ENCODE data around the gene SEC16A. TPM values are rescaled to one million over a fixed set of nuclear protein-coding genes. Genes with fewer than 3 reads are reported as not detected.

Gene SEC16A
- polyA plus RNA-seq, 6 donors from 2014 or later: 10.3 to 35.2 (median 20.0) TPM

- DNase-seq (peak; percentile 38), ATAC-seq (ENCODE audit: low read depth in 2 of 2) (peak; percentile 19 to 28)
- Mint-ChIP-seq H3K4me1 (peaks cover 18 to 42% (median 33%) of the 10 kb centered on the region in 3 donors), H3K4me3 (peak overlapping the region; percentile 80 to 94 (median 88)), H3K36me3 (no peaks in the 10 kb centered on the region), H3K9me3 (no peaks in the 10 kb centered on the region), H3K27me3 (no peaks in the 10 kb centered on the region), H3K27ac (peak overlapping the region in 5 of 6 donors; percentile 62 to 94 (median 85))
These were observed 83.4 kb downstream of the SEC16A start for GRCh38 chr9:136399176-136400037.

- Mint-ChIP-seq H3K4me1 (peaks cover 9 to 31% (median 21%) of the 10 kb centered on the region in 3 donors), H3K27ac (peak overlapping the region in 1 of 6 donors; percentile 33), H3K36me3 (no peaks in the 10 kb centered on the region)
These were observed 84.6 kb downstream of the SEC16A start for GRCh38 chr9:136398286-136398685.

GRCh38 chr9:136397643-136398042 is 85.2 kb downstream of the SEC16A start:
- no peaks in the 10 kb centered on the region for H3K36me3 Mint-ChIP-seq
- peak overlapping the region in 1 of 8 donors; percentile 94 for H3K4me3 Mint-ChIP-seq
- H3K9me3 Mint-ChIP-seq: no peaks in the 10 kb centered on the region
- no peak overlapping the region for H3K27ac Mint-ChIP-seq
- ATAC-seq (ENCODE audit: low read depth in 2 of 2): no peak
- no peaks in the 10 kb centered on the region for H3K27me3 Mint-ChIP-seq
- H3K4me1 Mint-ChIP-seq: peaks cover 9 to 26% (median 19%) of the 10 kb centered on the region in 3 donors
- DNase-seq: no peak

More at GRCh38 chr9:136398286-136398685, 84.6 kb downstream of the SEC16A start:
- DNase-seq (no peak), ATAC-seq (ENCODE audit: low read depth in 2 of 2) (no peak)
- Mint-ChIP-seq H3K27me3 (no peaks in the 10 kb centered on the region), H3K9me3 (no peaks in the 10 kb centered on the region), H3K4me3 (peak overlapping the region; percentile 80 to 94 (median 88))

- H3K4me3 Mint-ChIP-seq: no peak overlapping the region
- DNase-seq: no peak
- no peaks in the 10 kb centered on the region for H3K9me3 Mint-ChIP-seq
- no peaks in the 10 kb centered on the region for H3K27me3 Mint-ChIP-seq
- peaks cover 9 to 15% (median 13%) of the 10 kb centered on the region in 3 donors for H3K4me1 Mint-ChIP-seq
- H3K36me3 Mint-ChIP-seq: peaks cover 4 to 11% of the 10 kb centered on the region in 2 donors
- H3K27ac Mint-ChIP-seq: no peak overlapping the region
- ATAC-seq (ENCODE audit: low read depth in 2 of 2): no peak
These were observed 86.7 kb downstream of the SEC16A start for GRCh38 chr9:136396219-136396515.

- DNase-seq (no peak), ATAC-seq (ENCODE audit: low read depth in 2 of 2) (no peak)
- no peak overlapping the region for H3K27ac Mint-ChIP-seq
- H3K4me3 Mint-ChIP-seq: no peak overlapping the region
- H3K4me1 Mint-ChIP-seq: peaks cover 9 to 15% (median 13%) of the 10 kb centered on the region in 3 donors
- no peaks in the 10 kb centered on the region for H3K27me3 Mint-ChIP-seq
- H3K36me3 Mint-ChIP-seq: peaks cover 5 to 12% of the 10 kb centered on the region in 2 donors
- no peaks in the 10 kb centered on the region for H3K9me3 Mint-ChIP-seq
These were observed 87.3 kb downstream of the SEC16A start for GRCh38 chr9:136395345-136396218.

- ATAC-seq (ENCODE audit: low read depth in 2 of 2) (no peak), DNase-seq (no peak)
- Mint-ChIP-seq H3K27ac (no peak overlapping the region), H3K4me3 (no peak overlapping the region), H3K9me3 (no peaks in the 10 kb centered on the region), H3K27me3 (no peaks in the 10 kb centered on the region), H3K36me3 (peaks cover 5 to 12% of the 10 kb centered on the region in 2 donors), H3K4me1 (peaks cover 9 to 15% (median 13%) of the 10 kb centered on the region in 3 donors)
These were observed 87.9 kb downstream of the SEC16A start for GRCh38 chr9:136395020-136395340.

- no peaks in the 10 kb centered on the region for H3K27me3 Mint-ChIP-seq
- ATAC-seq (ENCODE audit: low read depth in 2 of 2) (no peak), DNase-seq (no peak)
- no peaks in the 10 kb centered on the region for H3K9me3 Mint-ChIP-seq
- peaks cover 9 to 12% of the 10 kb centered on the region in 2 donors for H3K36me3 Mint-ChIP-seq
- no peak overlapping the region for H3K4me3 Mint-ChIP-seq
- H3K4me1 Mint-ChIP-seq: peaks cover 9 to 14% (median 13%) of the 10 kb centered on the region in 3 donors
- no peak overlapping the region for H3K27ac Mint-ChIP-seq
These were observed 88.4 kb downstream of the SEC16A start for GRCh38 chr9:136394312-136395019.

GRCh38 chr9:136393531-136393930 is 89.3 kb downstream of the SEC16A start:
- DNase-seq (no peak), ATAC-seq (ENCODE audit: low read depth in 2 of 2) (no peak)
- H3K27me3 Mint-ChIP-seq: no peaks in the 10 kb centered on the region
- peaks cover 9 to 12% of the 10 kb centered on the region in 2 donors for H3K36me3 Mint-ChIP-seq
- peaks cover under 1 to 5% (median 4%) of the 10 kb centered on the region in 3 donors for H3K4me1 Mint-ChIP-seq
- H3K4me3 Mint-ChIP-seq: no peak overlapping the region
- H3K27ac Mint-ChIP-seq: no peak overlapping the region
- H3K9me3 Mint-ChIP-seq: no peaks in the 10 kb centered on the region

GRCh38 chr9:136392538-136393449 is 90.0 kb downstream of the SEC16A start:
- H3K27ac Mint-ChIP-seq: no peak overlapping the region
- no peaks in the 10 kb centered on the region for H3K9me3 Mint-ChIP-seq

GRCh38 chr9:136391737-136392537 is 90.9 kb downstream of the SEC16A start:
- no peaks in the 10 kb centered on the region for H3K9me3 Mint-ChIP-seq
- H3K27ac Mint-ChIP-seq: peak overlapping the region in 1 of 6 donors; percentile 69
- H3K4me3 Mint-ChIP-seq: no peak overlapping the region
- H3K4me1 Mint-ChIP-seq: no peaks in the 10 kb centered on the region
- peaks cover 9 to 12% of the 10 kb centered on the region in 2 donors for H3K36me3 Mint-ChIP-seq
- DNase-seq (no peak), ATAC-seq (ENCODE audit: low read depth in 2 of 2) (no peak)
- no peaks in the 10 kb centered on the region for H3K27me3 Mint-ChIP-seq

More at GRCh38 chr9:136392538-136393449, 90.0 kb downstream of the SEC16A start:
- H3K27me3 Mint-ChIP-seq: no peaks in the 10 kb centered on the region
- peaks cover 9 to 12% of the 10 kb centered on the region in 2 donors for H3K36me3 Mint-ChIP-seq
- H3K4me1 Mint-ChIP-seq: no peaks in the 10 kb centered on the region
- H3K4me3 Mint-ChIP-seq: no peak overlapping the region
- ATAC-seq (ENCODE audit: low read depth in 2 of 2) (no peak), DNase-seq (no peak)

Measured in naive B cell (primary cell).